WTC11 (cell line): Measurements from ENCODE around the gene SDHC. TPM values are rescaled to one million over a fixed set of nuclear protein-coding genes. Genes with fewer than 3 reads are reported as not detected.

Experiments used
- ATAC-seq: fragments of 200-7000 bp; cut with Tn5 transposase; 2 replicates; pipeline ENCODE4 v1.10.0; 2021; ENCODE audit warnings: mild to moderate bottlenecking, moderate library complexity
- Bru-seq: library from RNA; stranded (reverse); fragments of 400-500 nt; gene quantifications from one replicate; lab custom pipeline; 2021; lab: Mats Ljungman, UMichigan
- CTCF ChIA-PET: fragments of 300-600 bp; sonication (Branson Sonifier 250); formaldehyde crosslinking; loops from one replicate; lab custom pipeline; 2021; ENCODE audit warnings: antibody characterized with exemption; lab: Charles Lee
- POLR2A ChIA-PET: fragments of 350-600 bp; sonication (Branson Sonifier 250); formaldehyde crosslinking; loops from one replicate; lab custom pipeline; 2021; ENCODE audit warnings: antibody characterized with exemption; lab: Charles Lee
- DNase-seq: peaks from one replicate; pipeline ENCODE4 v3.0.0; 2021; ENCODE audit warnings: low spot score
- H3K27ac Mint-ChIP-seq: 2 replicates; pipeline ENCODE4 v1.8.0; 2021; ENCODE audit warnings: mixed read lengths
- H3K27me3 Mint-ChIP-seq: 2 replicates; pipeline ENCODE4 v1.8.0; 2021; ENCODE audit warnings: low read depth, mild to moderate bottlenecking, moderate library complexity, mixed read lengths
- H3K36me3 Mint-ChIP-seq: 2 replicates; pipeline ENCODE4 v1.8.0; 2021; ENCODE audit warnings: mixed read lengths
- H3K4me1 Mint-ChIP-seq: 2 replicates; pipeline ENCODE4 v1.8.0; 2022; ENCODE audit warnings: mixed read lengths
- H3K4me3 Mint-ChIP-seq: 2 replicates; pipeline ENCODE4 v1.8.0; 2021; ENCODE audit warnings: mild to moderate bottlenecking, moderate library complexity, mixed read lengths
- H3K9me3 Mint-ChIP-seq: 2 replicates; pipeline ENCODE4 v1.8.0; 2021; ENCODE audit warnings: mixed read lengths
- EMX1 ChIP-seq: fragments of 250-450 bp; sonication (Bioruptor Pico); IDR thresholded peaks from 2 replicates; pipeline ENCODE4 v1.8.0; 2021; ENCODE audit warnings: mild to moderate bottlenecking
- HMGXB4 ChIP-seq: sonication (generic); formaldehyde crosslinking; IDR thresholded peaks from 2 replicates; pipeline ENCODE4 v1.8.1; 2023; ENCODE audit warnings: mild to moderate bottlenecking, moderate library complexity, missing genetic modification reagents
- NR1H2 ChIP-seq: sonication (generic); formaldehyde crosslinking; IDR thresholded peaks from 2 replicates; pipeline ENCODE4 v1.9.0; 2021; ENCODE audit warnings: mild to moderate bottlenecking, moderate library complexity, missing genetic modification reagents
- NR3C1 ChIP-seq: sonication (generic); formaldehyde crosslinking; conservative IDR thresholded peaks from 2 replicates; pipeline ENCODE4 v1.8.1; 2023; ENCODE audit warnings: low read depth, mild to moderate bottlenecking, missing genetic modification reagents
- TEAD4 ChIP-seq: sonication (generic); formaldehyde crosslinking; IDR thresholded peaks from 2 replicates; pipeline ENCODE4 v1.8.0; 2022; ENCODE audit warnings: mild to moderate bottlenecking, missing genetic modification reagents
- TP53 ChIP-seq: sonication (generic); formaldehyde crosslinking; IDR thresholded peaks from 2 replicates; pipeline ENCODE4 v1.8.1; 2023; ENCODE audit warnings: mild to moderate bottlenecking, missing genetic modification reagents
- ZNF121 ChIP-seq: sonication (generic); formaldehyde crosslinking; IDR thresholded peaks from 2 replicates; pipeline ENCODE4 v1.8.0; 2023; ENCODE audit warnings: missing genetic modification reagents
- ZNF281 ChIP-seq: sonication (generic); formaldehyde crosslinking; IDR thresholded peaks from 2 replicates; pipeline ENCODE4 v1.8.0; 2023; ENCODE audit warnings: mild to moderate bottlenecking, missing genetic modification reagents
- ZNF396 ChIP-seq: fragments of 250-450 bp; sonication (Bioruptor Pico); IDR thresholded peaks from 2 replicates; pipeline ENCODE4 v1.8.0; 2021; ENCODE audit warnings: mild to moderate bottlenecking, moderate library complexity, borderline replicate concordance
- ZNF532 ChIP-seq: fragments of 250-450 bp; sonication (Bioruptor Pico); IDR thresholded peaks from 2 replicates; pipeline ENCODE4 v1.9.0; 2021; ENCODE audit warnings: mild to moderate bottlenecking, borderline replicate concordance
- ZNF671 ChIP-seq: fragments of 250-450 bp; sonication (Bioruptor Pico); IDR thresholded peaks from 2 replicates; pipeline ENCODE4 v1.8.0; 2021; ENCODE audit warnings: mild to moderate bottlenecking
- long read RNA-seq, 3 experiments: library from RNA in 1 of 3; library from capped mRNA in 1 of 3; library from polyadenylated mRNA in 1 of 3; unstranded in 2 of 3; stranded (forward) in 1 of 3; transcript quantifications; one replicate each; pipeline ENCODE4 v2.0.0, GENCODE V29; 2021
- total RNA-seq: library from RNA; stranded (reverse); gene quantifications from 3 replicates; pipeline ENCODE4 v1.2.3, GENCODE V29; 2021
- TF ChIP-seq, protein P1 (sequence below): sonication (generic); formaldehyde crosslinking; IDR thresholded peaks from 2 replicates; pipeline ENCODE4 v1.8.1; 2023; ENCODE audit warnings: mild to moderate bottlenecking, missing genetic modification reagents, moderate library complexity
- TF ChIP-seq, protein P2 (sequence below): sonication (generic); formaldehyde crosslinking; IDR thresholded peaks from 2 replicates; pipeline ENCODE4 v1.8.1; 2023; ENCODE audit warnings: mild to moderate bottlenecking, missing genetic modification reagents
- TF ChIP-seq, protein P3 (sequence below): sonication (generic); formaldehyde crosslinking; IDR thresholded peaks from 2 replicates; pipeline ENCODE4 v1.8.1; 2022; ENCODE audit warnings: missing genetic modification reagents, borderline replicate concordance
- TF ChIP-seq, protein P4 (sequence below): sonication (generic); formaldehyde crosslinking; conservative IDR thresholded peaks from 2 replicates; pipeline ENCODE4 v1.8.1; 2023; ENCODE audit warnings: mild to moderate bottlenecking, low read depth, missing genetic modification reagents, moderate library complexity
- TF ChIP-seq, protein P5 (sequence below): fragments of 250-450 bp; sonication (Bioruptor Pico); IDR thresholded peaks from 2 replicates; pipeline ENCODE4 v2.1.2; 2022; ENCODE audit warnings: mild to moderate bottlenecking, moderate library complexity

Gene SDHC
- 193 to 207 TPM (median 196 TPM) in 3 replicates for total RNA-seq
- Bru-seq, nascent RNA, result percentile 79 among the genes with signal in this experiment
- long read RNA-seq, experiment 1, full-length matches to known transcripts, result 226 of 267 reads
- long read RNA-seq, experiment 1, partial matches to known transcripts, result 14 of 267 reads
- long read RNA-seq, experiment 1, other reads (novel, unspliced or antisense), result 27 of 267 reads
- long read RNA-seq, experiment 2, full-length matches to known transcripts, result 114 of 212 reads
- long read RNA-seq, experiment 2, partial matches to known transcripts, result 78 of 212 reads
- long read RNA-seq, experiment 2, other reads (novel, unspliced or antisense), result 20 of 212 reads
- long read RNA-seq, experiment 3, full-length matches to known transcripts, result 181 of 189 reads
- long read RNA-seq, experiment 3, partial matches to known transcripts, result 3 of 189 reads
- long read RNA-seq, experiment 3, other reads (novel, unspliced or antisense), result 5 of 189 reads

GRCh38 chr1:161314201-161314981 lies at the start of gene SDHC:
TSS of gene SDHC (plus strand) at chr1:161314381. CDS start at chr1:161314406, 25 bp downstream.
- ChIA-PET CTCF (interaction anchor here (0.5 to 1.9 kb wide), 8 partner anchors 9 to 89 kb away, joined by 3 to 17 read pairs (median 4); partner anchors contain the start of gene TOMM40L), POLR2A (interaction anchor here (0.9 to 1.5 kb wide), 5 partner anchors 9 to 197 kb away, joined by 3 to 12 read pairs (median 4); partner anchors contain the start of genes B4GALT3, NIT1, PCP4L1 and PFDN2)
- Mint-ChIP-seq H3K4me1 (peaks cover 29% of the 10 kb centered on the region), H3K4me3 (peak within 1 kb of the TSS; percentile 99), H3K9me3 (no peaks in the 10 kb centered on the region), H3K27me3 (no peaks in the 10 kb centered on the region; the same call in 1 of the 2 replicates), H3K36me3 (no peaks in the 10 kb centered on the region), H3K27ac (peak within 1 kb of the TSS; percentile 99)
- DNase-seq (peak; percentile 91), ATAC-seq (peak; percentile 91)
- no peak for TF ChIP-seq EMX1 (CRISPR knock-in tag)
- TF ChIP-seq NR1H2, result no peak
- TF ChIP-seq, protein P1, sequence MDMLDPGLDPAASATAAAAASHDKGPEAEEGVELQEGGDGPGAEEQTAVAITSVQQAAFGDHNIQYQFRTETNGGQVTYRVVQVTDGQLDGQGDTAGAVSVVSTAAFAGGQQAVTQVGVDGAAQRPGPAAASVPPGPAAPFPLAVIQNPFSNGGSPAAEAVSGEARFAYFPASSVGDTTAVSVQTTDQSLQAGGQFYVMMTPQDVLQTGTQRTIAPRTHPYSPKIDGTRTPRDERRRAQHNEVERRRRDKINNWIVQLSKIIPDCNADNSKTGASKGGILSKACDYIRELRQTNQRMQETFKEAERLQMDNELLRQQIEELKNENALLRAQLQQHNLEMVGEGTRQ (CRISPR knock-in tag), result peak; percentile 93
- TF ChIP-seq TP53 (CRISPR knock-in tag), result no peak
- TF ChIP-seq ZNF532 (CRISPR knock-in tag), result no peak
- no peak for TF ChIP-seq TEAD4 (CRISPR knock-in tag)
- TF ChIP-seq ZNF671 (CRISPR knock-in tag), result no peak
- TF ChIP-seq, protein P2, sequence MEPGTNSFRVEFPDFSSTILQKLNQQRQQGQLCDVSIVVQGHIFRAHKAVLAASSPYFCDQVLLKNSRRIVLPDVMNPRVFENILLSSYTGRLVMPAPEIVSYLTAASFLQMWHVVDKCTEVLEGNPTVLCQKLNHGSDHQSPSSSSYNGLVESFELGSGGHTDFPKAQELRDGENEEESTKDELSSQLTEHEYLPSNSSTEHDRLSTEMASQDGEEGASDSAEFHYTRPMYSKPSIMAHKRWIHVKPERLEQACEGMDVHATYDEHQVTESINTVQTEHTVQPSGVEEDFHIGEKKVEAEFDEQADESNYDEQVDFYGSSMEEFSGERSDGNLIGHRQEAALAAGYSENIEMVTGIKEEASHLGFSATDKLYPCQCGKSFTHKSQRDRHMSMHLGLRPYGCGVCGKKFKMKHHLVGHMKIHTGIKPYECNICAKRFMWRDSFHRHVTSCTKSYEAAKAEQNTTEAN (CRISPR knock-in tag), result no peak
- TF ChIP-seq NR3C1, result no peak
- TF ChIP-seq, protein P3, sequence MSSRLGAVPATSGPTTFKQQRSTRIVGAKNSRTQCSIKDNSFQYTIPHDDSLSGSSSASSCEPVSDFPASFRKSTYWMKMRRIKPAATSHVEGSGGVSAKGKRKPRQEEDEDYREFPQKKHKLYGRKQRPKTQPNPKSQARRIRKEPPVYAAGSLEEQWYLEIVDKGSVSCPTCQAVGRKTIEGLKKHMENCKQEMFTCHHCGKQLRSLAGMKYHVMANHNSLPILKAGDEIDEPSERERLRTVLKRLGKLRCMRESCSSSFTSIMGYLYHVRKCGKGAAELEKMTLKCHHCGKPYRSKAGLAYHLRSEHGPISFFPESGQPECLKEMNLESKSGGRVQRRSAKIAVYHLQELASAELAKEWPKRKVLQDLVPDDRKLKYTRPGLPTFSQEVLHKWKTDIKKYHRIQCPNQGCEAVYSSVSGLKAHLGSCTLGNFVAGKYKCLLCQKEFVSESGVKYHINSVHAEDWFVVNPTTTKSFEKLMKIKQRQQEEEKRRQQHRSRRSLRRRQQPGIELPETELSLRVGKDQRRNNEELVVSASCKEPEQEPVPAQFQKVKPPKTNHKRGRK (CRISPR knock-in tag), result no peak
- TF ChIP-seq, protein P4, sequence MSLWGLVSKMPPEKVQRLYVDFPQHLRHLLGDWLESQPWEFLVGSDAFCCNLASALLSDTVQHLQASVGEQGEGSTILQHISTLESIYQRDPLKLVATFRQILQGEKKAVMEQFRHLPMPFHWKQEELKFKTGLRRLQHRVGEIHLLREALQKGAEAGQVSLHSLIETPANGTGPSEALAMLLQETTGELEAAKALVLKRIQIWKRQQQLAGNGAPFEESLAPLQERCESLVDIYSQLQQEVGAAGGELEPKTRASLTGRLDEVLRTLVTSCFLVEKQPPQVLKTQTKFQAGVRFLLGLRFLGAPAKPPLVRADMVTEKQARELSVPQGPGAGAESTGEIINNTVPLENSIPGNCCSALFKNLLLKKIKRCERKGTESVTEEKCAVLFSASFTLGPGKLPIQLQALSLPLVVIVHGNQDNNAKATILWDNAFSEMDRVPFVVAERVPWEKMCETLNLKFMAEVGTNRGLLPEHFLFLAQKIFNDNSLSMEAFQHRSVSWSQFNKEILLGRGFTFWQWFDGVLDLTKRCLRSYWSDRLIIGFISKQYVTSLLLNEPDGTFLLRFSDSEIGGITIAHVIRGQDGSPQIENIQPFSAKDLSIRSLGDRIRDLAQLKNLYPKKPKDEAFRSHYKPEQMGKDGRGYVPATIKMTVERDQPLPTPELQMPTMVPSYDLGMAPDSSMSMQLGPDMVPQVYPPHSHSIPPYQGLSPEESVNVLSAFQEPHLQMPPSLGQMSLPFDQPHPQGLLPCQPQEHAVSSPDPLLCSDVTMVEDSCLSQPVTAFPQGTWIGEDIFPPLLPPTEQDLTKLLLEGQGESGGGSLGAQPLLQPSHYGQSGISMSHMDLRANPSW (CRISPR knock-in tag), result no peak
- no peak for TF ChIP-seq ZNF281 (CRISPR knock-in tag)
- peak; percentile 31; the same call in 1 of the 2 replicates for TF ChIP-seq HMGXB4 (CRISPR knock-in tag)
- TF ChIP-seq ZNF121, result no peak
- TF ChIP-seq, protein P5, sequence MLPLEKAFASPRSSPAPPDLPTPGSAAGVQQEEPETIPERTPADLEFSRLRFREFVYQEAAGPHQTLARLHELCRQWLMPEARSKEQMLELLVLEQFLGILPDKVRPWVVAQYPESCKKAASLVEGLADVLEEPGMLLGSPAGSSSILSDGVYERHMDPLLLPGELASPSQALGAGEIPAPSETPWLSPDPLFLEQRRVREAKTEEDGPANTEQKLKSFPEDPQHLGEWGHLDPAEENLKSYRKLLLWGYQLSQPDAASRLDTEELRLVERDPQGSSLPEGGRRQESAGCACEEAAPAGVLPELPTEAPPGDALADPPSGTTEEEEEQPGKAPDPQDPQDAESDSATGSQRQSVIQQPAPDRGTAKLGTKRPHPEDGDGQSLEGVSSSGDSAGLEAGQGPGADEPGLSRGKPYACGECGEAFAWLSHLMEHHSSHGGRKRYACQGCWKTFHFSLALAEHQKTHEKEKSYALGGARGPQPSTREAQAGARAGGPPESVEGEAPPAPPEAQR (CRISPR knock-in tag), result no peak
- TF ChIP-seq ZNF396 (CRISPR knock-in tag), result no peak
